GM18867 (cell line): ENCODE results near the gene OR13A1.
"Not testable (repeated sequence)": the region's sequence is repeated elsewhere in the genome, so short reads cannot be mapped to it uniquely, and the experiment has no call there.

ENCODE experiments used
- ATAC-seq: cut with Tn5 transposase; IDR thresholded peaks from one replicate; pipeline ENCODE4 v1.9.1; 2021; ENCODE audit warnings: mild to moderate bottlenecking, moderate library complexity; ENCODE audit not compliant: unreplicated experiment

Gene OR13A1

DNA sequence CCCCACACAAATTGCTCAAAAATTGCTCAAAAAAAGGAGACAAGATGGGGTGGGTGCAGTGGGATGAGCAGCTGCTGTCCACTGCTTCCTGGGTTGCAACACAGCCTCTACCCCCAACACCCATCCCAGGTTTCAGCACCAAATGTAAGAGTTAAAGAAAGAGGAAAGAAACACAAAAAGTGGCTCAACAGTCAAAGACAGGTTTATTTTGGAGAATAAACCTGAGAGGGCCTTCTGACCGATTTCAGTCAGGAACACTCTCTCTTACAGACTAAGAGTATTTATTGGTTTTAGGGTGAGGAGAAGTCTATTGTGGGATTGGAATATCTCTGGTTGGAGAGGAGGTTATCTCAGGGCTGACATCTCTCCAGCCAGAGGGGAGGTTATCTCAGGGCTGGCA lies 28.4 kb downstream of the OR13A1 start:
- no peak for ATAC-seq

DNA sequence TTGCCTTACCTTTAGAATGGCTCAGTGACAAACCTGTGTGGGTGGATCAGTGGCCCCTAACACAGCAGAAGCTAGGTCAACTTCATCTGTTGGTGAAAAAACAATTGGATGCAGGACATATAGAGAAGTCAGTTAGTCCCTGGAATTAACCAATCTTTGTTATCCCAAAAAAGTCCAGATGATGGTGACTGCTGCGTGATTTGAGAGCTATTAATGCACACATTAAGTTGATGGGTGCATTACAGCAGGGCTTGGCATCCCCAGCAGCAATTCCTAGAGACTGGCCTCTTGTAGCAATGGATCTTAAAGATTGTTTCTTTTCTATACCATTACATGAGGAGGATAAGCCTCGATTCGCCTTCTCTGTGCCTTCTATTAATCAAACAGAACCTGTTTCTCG lies 33.3 kb downstream of the OR13A1 start:
- ATAC-seq, result no peak

DNA sequence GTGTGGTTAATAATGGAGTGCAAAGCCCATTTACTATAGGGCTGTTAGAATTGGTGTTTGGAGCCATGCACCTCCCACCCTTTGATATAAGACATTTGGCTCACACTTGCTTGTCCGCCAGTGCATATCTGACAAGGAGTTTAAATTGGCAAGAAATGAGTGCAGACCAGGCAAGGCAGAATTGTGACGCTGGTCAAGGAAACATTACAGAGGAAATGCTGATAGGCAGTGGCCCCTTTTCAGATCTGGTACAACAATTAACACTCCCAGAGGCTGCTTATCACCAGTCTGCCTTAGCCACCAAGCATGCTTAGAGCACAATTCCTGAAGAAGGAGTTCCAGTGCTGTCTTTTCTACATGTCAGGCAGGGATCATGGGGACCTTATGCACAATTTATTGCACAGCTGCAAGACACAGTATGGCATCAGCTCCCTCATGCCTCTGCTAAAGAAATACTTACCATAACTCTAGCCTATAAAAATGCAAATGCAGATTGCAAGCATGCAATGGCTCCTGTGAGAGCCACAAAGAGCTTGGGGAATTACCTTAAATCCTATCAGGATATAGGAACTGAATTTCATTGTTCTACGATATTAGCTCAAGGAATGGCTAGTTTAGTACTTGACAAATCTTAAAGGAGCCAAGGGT lies 35.2 kb downstream of the OR13A1 start:
- no peak for ATAC-seq

DNA sequence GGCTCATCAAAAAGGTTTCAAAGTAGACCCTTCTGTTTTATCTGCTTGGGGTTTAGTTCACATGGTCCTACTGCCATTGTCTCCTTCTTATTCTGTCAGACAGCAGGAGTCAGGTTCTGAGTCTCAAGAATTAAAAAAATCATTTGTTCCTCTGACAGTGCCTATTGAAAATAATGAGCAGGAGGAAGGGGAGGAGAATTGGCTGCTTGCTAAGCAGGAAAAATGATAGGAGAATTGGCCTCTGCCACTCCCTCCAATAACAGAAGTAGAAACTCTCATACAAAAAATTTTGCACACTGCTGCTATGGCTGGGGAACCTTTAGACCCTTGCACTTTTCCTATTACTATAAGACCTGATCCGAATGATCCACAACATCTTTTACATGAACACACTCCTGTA lies 35.7 kb downstream of the OR13A1 start:
- ATAC-seq, result no peak

DNA sequence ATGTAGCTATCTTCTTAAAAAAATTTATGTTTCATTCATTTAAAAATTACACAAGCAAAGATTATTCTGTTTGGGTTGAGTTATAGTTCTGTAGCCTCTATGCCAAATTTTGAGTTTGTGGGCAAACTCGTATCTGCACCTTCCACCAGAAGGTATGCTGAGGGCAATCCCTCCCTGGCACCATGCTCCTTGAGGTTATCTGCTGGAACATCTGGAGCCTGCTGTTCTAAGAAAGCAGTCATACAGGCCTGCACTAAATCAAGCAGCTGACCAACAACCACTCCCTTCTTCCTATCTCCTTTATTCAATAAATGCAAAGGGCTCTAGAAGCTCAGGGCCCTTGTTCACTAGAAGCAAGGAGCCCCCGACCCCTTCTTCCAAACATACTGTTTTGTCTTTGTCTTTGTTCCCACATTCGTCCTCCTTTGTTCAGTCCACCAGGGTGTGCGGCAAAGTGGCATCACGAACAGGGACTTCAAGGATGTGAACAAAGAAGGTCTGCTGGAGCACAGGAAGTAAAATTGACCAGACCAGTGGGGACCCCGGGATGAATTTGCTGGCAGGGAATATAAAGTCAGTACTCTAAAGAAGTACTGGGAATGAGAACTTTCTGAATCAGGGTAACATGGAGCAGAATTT lies 36.4 kb downstream of the OR13A1 start:
- no peak for ATAC-seq

DNA sequence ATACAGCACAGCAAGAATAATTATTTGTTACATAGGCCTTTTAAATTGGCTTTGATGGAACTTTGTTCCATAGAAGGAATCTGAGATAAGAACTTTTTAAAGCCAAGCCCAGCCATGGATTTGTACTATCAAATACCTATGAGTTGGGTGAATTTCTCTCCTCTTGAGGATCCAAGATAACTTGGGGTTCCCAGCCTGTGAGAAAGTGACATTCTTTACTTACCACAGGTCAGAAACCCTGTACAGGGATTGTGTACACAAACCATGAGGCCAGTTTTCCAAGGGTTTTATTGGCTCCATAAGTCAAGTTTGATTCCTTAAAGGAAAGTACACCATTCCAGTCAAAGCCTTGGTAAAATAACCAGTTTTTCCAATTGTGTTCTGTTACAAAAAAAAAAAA lies 39.3 kb downstream of the OR13A1 start:
- ATAC-seq, result not testable (repeated sequence)

DNA sequence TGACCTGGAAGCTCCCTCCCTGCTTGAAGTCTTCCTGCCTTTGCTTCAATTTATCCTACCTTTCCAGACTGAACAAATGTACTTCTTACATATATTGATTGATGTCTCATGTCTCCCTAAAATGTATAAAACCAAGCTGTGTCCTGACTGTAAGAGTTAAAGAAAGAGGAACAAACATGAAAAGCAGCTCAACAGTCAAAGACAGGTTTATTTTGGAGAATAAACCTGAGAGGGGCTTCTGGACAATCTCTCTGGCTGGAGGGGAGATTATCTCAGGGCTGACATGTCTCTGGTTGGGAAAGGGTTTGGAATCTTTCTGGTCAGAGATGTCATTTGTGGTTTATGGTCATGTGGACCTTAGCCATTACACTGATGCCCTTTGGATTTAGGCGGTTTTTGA lies 41.0 kb downstream of the OR13A1 start:
- ATAC-seq, result no peak

DNA sequence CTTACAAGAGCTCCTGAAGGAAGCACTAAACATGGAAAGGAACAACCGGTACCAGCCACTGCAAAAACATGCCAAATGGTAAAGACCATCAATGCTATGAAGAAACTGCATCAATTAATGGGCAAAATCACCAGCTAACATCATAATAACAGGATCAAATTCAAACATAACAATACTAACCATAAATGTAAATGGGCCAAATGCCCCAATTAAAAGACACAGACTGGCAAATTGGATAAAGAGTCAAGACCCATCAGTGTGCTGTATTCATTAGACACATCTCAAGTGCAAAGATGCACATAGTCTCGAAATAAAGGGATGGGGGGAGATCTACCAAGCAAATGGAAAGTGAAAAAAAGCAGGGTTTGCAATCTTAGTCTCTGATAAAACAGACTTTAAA lies 47.6 kb downstream of the OR13A1 start:
- ATAC-seq, result not testable (repeated sequence)

DNA sequence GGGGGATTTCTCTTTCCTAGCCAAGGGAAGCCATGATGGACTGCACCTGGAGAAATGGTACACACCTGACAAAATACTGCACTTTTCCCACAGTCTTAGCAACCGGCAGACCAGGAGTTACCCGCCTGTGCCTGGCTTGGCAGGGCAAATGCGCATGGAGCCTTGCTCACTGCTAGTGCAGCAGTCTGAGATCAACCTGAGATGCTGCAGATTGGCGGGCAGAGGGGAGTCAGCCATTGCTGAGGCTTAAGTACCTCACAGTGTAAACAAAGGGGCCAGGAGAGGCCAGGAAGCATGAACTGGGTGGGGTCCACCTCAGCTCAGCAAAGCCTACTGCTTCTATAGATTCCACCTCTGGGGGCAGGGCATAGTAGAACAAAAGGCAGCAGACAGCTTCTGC lies 49.4 kb downstream of the OR13A1 start:
- no peak for ATAC-seq

DNA sequence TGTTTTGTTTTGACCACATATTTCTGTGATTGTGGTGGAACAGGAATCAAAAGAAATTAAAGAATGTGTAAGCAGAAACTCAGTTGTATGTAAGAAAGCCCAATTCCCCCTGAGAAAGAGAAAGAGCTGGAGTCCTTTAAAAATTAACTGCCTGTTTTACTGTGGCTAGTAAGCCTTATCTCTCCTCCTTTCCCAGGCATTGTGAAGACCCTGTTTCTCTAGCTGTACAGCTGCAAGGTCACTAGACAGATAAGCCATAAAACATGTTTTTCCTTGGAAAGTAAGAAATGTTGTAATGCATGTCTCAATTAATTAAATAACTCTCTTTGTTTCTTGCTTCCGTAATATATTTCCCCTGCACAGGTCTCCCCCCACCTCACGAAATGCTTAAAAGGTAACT lies 53.5 kb downstream of the OR13A1 start:
- ATAC-seq, result no peak

DNA sequence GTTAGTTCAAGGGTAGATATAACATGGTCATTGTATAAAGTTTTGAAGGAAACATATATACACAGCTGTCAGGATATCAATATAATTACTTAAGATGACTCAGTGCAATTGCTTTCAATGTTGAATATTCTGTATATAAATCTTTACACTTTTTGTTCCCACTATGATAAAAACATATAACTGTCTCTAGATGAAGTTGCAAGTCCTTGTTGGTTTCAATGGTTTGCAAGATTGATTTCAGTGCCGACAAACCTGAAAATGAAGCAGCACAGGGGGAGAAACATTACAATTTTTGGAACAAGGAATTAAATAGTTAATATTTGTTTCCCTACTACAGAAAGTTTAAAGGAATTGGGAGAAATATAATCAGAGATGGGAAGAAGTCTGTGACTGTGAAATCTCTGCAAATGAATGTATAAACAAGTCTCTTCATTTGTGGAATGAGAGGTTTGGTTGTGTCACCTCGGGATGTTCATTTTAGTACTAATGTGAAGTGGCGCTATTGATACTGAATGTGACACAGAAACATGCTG lies 54.1 kb downstream of the OR13A1 start:
- ATAC-seq, result no peak

DNA sequence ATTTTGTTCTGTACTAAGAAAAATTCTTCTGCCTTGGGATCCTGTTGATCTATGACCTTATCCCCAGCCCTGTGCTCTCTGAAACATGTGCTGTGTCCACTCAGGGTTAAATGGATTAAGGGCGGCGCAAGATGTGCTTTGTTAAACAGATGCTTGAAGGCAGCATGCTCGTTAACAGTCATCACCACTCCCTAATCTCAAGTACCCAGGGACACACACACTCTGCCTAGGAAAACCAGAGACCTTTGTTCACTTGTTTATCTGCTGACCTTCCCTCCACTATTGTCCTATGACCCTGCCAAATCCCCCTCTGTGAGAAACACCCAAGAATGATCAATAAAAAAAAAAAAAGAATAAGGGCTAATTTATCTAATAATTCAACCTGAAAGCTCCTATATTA lies 54.8 kb downstream of the OR13A1 start:
- not testable (repeated sequence) for ATAC-seq

DNA sequence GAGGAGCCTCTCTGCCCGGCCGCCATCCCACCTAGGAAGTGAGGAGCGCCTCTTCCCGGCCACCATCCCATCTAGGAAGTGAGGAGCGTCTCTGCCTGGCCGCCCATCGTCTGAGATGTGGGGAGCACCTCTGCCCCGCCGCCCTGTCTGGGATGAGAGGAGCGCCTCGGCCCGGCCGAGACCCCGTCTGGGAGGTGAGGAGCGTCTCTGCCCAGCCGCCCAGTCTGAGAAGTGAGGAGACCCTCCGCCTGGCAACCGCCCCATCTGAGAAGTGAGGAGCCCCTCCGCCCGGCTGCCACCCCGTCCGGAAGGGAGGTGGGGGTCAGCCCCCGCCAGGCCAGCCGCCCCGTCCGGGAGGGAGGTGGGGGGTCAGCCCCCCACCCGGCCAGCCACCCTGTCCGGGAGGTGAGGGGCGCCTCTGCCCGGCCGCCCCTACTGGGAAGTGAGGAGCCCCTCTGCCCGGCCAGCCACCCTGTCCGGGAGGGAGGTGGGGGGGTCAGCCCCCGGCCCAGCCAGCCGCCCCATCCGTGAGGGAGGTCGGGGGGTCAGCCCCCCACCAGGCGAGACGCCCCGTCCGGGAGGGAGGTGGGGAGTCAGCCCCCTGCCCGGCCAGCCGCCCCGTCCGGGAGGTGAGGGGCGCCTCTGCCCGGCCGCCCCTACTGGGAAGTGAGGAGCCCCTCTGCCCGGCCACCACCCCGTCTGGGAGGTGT lies 55.5 kb downstream of the OR13A1 start:
- not testable (repeated sequence) for ATAC-seq

DNA sequence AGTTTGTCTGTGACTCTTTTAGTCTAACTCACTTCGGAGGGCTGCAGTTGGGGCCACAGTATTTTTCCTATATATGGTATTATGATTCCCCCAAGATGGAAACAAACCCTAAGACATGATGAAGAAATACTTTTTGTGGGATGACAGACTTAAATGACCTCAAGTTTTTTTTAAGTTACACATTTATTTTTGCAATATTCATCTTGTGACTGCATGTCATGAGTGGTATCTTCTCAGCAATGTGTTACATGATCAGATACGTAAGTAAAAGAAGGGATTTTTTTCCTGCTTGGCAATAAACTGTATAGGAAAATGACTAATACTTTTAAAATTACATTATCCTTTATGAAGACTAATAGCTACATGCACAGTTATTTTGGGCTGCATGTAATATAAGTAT lies 57.8 kb downstream of the OR13A1 start:
- ATAC-seq, result no peak

DNA sequence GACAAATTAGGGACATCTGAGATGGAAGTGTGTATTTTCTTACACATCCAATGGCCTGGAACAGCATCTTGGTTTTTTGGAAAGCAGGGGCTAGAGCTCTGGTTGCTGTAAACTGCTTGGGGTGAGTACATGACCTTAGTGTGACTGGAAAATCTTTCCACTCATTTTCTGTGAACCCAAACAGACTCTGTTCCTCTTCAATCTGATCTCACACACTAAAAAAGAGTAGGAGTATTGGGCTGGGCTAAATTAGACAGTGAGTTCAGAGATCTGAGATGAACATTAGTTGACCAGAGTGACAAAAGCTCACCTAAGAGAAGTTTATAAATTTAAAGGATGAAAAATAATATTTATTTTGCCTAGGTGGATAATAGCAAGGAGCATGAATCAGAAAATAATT lies 59.2 kb downstream of the OR13A1 start:
- ATAC-seq, result no peak

DNA sequence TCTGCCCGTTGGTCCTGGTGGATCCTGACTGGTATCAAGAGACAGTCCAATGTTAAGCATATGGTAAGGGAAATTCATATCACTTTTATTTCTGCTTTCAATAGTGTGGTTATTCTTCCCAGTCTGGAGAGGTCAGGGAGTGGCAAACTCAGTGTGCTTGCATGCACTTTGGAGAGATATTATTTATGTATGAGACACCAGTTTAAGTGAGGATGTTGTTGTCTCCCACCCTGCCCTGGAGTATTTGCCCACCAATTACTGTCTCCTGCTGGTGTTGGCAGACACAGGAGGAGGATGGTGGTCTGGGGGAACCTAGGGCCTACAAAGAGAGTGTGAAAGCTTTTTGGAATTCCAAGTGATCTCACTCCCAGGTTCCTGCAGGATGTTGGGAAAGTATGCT lies 59.7 kb downstream of the OR13A1 start:
- ATAC-seq, result no peak

DNA sequence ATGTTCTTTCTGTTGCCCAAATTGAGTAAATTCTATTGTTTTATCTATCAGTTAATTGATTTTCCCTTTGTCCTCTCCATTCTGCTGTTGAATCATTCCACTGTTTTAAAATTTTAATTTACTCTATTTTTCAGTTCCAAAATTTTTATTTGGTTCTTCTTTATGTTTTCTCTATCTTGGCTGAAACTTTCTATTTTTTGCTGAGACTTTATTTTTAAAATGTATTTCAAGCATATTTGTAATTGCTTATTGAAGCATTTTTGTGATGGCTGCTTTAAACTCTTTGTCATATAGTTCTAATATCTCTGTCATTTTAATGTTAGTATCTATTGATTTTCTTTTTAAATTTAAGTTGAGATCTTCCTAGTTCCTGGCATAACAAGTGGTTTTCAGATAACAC lies 60.5 kb downstream of the OR13A1 start:
- no peak for ATAC-seq

DNA sequence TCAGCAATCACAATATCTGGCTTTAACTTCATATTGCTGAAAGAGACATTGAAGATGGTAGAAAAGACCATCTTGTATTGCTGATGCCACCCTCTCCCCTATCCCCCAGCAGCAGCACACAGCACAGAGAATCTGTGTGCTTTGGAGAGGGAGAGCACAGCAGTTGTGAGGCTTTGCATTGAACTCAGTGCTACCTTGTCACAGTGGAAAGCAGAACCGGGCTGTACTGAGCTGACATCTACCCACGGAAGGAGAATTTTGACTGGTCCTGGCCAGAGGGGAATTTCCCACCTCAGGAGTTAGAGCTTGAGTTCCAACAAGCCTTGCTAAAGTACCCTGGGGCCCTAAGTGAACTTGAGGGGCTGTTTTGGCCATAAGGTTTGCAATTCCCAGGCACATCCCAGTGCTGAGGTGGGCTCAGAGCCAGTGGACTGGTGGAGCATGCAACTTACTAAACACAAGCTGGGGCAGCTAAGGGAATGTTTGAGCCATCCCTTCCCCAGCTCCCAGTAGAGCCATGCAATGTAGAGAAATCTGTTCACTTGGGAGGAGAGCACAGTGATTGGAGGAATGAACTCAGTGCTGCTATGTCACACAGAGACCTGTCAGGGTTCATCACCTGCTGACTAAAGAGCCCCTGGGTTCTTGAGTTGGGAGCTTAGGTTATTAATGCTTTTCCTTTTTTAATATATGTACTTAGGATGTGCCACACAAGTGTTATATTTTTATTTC lies 62.1 kb downstream of the OR13A1 start:
- peak; percentile 73 for ATAC-seq
